Measurements from ENCODE around the gene WWOX.

Gene WWOX

GRCh38 chr16:78274771-78275170, 175.3 kb downstream of the WWOX start:
- DNase-seq (ENCODE audit: low read depth): no peak

GRCh38 chr16:78275420-78275819, 176.0 kb downstream of the WWOX start:
- DNase-seq (ENCODE audit: low read depth): no peak

GRCh38 chr16:78277321-78278055, 178.0 kb downstream of the WWOX start:
- DNase-seq (ENCODE audit: low read depth): no peak

- DNase-seq (ENCODE audit: low read depth): no peak
Observed at GRCh38 chr16:78278056-78278450, 178.6 kb downstream of the WWOX start.

- no peak for DNase-seq (ENCODE audit: low read depth)
Observed at GRCh38 chr16:78281115-78281514, 181.7 kb downstream of the WWOX start.

- no peak for DNase-seq (ENCODE audit: low read depth)
Observed at GRCh38 chr16:78283548-78284251, 184.2 kb downstream of the WWOX start.

GRCh38 chr16:78284326-78284725, 184.9 kb downstream of the WWOX start:
- DNase-seq (ENCODE audit: low read depth): no peak

- DNase-seq (ENCODE audit: low read depth): no peak
Observed at GRCh38 chr16:78284957-78285434, 185.5 kb downstream of the WWOX start.

- no peak for DNase-seq (ENCODE audit: low read depth)
Observed at GRCh38 chr16:78285437-78285922, 186.0 kb downstream of the WWOX start.

- no peak for DNase-seq (ENCODE audit: low read depth)
Observed at GRCh38 chr16:78286065-78286464, 186.6 kb downstream of the WWOX start.

- DNase-seq (ENCODE audit: low read depth): no peak
Observed at GRCh38 chr16:78288888-78289287, 189.4 kb downstream of the WWOX start.

- no peak for DNase-seq (ENCODE audit: low read depth)
Observed at GRCh38 chr16:78289373-78289772, 189.9 kb downstream of the WWOX start.

GRCh38 chr16:78289844-78290277, 190.4 kb downstream of the WWOX start:
- DNase-seq (ENCODE audit: low read depth): no peak

- no peak for DNase-seq (ENCODE audit: low read depth)
Observed at GRCh38 chr16:78290395-78290794, 190.9 kb downstream of the WWOX start.

GRCh38 chr16:78290872-78291591, 191.6 kb downstream of the WWOX start:
- DNase-seq (ENCODE audit: low read depth): no peak

- no peak for DNase-seq (ENCODE audit: low read depth)
Observed at GRCh38 chr16:78291604-78292003, 192.2 kb downstream of the WWOX start.

- no peak for DNase-seq (ENCODE audit: low read depth)
Observed at GRCh38 chr16:78292086-78292843, 192.8 kb downstream of the WWOX start.

- no peak for DNase-seq (ENCODE audit: low read depth)
Observed at GRCh38 chr16:78292844-78293380, 193.5 kb downstream of the WWOX start.

- no peak for DNase-seq (ENCODE audit: low read depth)
Observed at GRCh38 chr16:78294538-78295225, 195.2 kb downstream of the WWOX start.

GRCh38 chr16:78297066-78297666, 197.7 kb downstream of the WWOX start:
- no peak for DNase-seq (ENCODE audit: low read depth)
